ENCODE results near the gene MYO16.
"Not testable (repeated sequence)": the region's sequence is repeated elsewhere in the genome, so short reads cannot be mapped to it uniquely, and the experiment has no call there.

Gene MYO16

DNA sequence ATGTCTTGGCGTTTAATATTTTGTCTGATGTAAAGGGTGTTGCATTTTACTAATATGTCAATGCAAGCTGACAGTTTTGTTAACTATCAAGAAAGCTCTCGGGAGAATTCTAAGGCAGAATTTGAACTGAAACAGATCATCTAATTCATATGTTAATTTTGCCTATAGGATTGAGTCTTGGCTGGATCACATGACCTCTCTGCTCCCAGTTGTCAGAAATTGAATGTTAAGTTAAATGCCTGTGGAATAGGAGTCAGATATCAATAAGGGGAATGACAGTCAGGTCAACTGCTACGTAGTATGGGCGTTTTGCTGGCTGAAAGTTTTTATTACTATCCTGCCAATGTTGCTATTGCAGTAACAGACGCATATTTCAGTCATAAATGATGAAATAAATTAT is 358.5 kb downstream of the MYO16 start:
- ATAC-seq, result no peak

DNA sequence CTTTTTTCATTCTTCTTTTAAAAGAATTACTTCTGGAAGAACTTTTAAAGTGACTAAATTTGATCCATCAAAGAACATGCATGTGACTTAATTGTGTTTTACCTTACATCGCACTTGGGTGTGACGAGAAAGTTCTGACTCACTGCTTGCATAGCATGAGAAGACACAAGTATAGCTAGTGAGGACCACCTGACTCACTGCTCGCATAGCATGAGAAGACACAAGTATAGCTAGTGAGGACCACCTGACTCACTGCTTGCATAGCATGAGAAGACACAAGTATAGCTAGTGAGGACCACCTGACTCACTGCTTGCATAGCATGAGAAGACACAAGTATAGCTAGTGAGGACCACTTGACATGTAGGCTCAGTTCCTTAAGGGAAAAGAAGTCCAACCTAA is 362.0 kb downstream of the MYO16 start:
- ATAC-seq, result not testable (repeated sequence)

DNA sequence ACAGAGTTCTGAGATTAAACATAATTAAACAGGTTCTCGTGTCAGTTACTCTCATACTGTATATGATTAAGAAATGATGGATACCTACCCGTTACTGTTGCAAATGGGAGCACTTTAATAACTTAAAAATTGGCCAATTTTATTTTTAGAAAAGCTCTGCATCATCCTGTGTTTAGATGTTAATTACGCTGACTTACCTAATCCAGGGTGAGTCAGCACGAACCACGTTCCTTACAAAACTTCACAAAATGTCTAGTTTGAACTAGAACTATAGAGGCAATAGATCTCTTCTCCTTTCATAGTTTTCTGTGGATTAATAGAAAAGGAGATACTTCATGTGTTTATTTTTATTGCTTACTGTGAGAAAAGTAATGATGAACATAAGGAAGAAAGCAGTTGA is 363.9 kb downstream of the MYO16 start:
- ATAC-seq, result no peak

DNA sequence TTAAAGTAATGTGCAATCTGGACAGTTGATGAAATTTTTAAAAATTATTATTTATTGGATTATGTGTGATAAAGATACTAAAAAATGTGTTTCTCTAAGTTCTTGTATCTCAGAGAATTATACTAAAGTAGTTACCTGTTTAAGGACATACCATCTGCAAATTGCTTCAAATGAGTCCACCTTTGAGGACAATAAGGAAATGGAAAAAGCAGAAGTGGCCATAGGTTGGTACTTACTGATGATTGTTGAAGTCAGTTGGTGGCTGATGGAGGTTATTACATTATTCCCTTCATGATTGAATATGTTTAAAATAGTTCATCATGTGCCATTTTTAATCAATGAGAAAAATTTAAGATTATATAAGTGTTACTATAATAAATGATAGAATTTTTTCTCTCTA is 367.0 kb downstream of the MYO16 start:
- no peak for ATAC-seq

DNA sequence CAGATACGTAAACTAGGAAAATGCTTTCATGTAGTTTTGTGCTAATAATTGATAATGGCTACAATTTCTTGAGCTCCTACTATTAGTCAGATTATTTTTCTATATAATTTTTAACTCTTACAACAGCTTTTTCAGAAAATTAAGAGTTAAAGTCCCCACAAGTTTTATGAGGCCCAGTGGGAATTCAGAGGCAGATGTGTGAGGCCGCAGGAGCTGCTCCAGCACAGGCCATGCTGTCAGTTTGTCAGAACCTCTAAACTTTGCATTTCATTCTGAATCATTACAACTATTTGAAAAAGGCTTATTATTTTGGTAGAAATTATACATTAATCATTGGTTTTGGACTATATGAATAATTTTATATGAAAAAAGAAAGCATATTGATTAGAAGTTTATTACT is 370.8 kb downstream of the MYO16 start:
- ATAC-seq, result no peak

DNA sequence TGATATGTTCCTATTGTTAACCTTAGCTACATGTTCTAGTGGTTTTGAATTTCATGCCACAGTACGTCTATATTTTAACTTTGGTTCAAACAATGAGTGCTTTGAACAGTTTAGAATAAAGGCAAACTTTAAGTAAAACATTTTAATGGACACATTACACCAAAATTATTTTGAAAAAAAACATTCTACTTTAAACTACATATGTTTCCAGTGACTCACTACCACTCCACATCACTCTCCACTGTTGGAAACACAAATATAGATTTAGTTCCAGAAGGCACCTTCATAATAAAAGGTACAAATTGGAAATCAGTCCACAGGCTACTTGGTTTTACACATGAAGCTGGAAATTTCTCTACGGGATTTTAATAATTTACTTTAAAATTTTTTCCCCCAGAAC is 373.5 kb downstream of the MYO16 start:
- ATAC-seq, result no peak

DNA sequence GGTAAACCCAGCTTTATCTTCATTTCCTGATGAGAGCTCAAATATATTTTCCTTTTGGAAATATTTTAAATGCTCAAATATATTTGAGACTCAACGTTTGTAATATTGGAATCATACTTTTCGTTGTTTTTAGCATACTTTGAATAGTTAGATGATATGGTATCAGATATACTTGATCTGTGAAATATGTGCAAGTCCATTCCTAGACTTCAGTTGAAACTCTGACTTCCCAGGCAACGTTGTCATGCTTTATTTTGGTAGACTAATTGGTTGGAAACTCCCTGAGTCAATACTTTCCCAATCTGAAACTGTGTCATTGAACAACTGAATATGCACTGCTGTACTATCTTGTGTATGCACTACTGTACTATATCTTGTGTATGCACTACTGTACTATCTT is 378.5 kb downstream of the MYO16 start:
- no peak for ATAC-seq

GRCh38 chr13:109009756-109010155 is 380.3 kb downstream of the MYO16 start:
- no peak for ATAC-seq

GRCh38 chr13:109010912-109011311 is 381.5 kb downstream of the MYO16 start:
- no peak for ATAC-seq

GRCh38 chr13:109012115-109012514 is 382.7 kb downstream of the MYO16 start:
- ATAC-seq, result no peak

DNA sequence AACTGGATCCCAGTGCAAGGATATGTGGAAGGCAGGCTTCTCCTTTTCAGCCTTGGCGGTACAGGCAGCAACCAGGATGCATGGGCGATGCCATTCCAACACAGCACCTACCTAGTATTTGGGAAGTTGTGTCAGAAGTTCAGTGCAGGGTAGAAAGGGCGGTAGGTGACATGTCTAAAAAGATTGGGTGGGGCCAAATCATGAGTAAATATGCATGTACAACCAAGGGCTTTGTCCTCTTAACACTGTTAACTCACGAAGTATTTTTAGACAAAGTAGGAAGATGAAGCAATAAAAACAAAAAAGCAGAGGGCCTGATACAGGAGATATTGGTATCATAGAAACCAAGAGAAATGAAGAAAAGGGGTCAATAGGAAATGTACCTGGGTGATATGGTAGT is 392.1 kb downstream of the MYO16 start:
- ATAC-seq, result no peak

DNA sequence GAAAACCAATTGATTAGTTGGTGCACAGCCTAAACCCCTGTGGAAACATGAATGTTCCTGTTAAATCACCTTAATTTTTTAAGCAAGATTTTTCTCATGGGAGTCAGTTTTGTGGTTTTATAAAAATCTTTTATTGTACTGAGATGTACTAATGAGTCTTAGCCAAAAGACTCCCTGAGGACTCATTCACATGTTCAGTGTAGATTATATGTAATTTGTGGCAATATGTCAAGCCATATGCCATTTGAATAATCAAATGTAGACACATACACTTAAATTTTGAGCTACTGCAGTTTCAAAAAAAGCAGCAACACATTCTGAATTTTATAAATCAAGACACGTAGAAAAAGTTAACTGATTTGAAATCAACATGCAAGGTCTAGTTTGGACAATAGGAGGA is 395.2 kb downstream of the MYO16 start:
- no peak for ATAC-seq

- no peak for ATAC-seq
Observed at GRCh38 chr13:109026266-109026665, 396.9 kb downstream of the MYO16 start.

GRCh38 chr13:109028624-109029023 is 399.2 kb downstream of the MYO16 start:
- ATAC-seq, result no peak

GRCh38 chr13:109033090-109033489 is 403.7 kb downstream of the MYO16 start:
- no peak for ATAC-seq

DNA sequence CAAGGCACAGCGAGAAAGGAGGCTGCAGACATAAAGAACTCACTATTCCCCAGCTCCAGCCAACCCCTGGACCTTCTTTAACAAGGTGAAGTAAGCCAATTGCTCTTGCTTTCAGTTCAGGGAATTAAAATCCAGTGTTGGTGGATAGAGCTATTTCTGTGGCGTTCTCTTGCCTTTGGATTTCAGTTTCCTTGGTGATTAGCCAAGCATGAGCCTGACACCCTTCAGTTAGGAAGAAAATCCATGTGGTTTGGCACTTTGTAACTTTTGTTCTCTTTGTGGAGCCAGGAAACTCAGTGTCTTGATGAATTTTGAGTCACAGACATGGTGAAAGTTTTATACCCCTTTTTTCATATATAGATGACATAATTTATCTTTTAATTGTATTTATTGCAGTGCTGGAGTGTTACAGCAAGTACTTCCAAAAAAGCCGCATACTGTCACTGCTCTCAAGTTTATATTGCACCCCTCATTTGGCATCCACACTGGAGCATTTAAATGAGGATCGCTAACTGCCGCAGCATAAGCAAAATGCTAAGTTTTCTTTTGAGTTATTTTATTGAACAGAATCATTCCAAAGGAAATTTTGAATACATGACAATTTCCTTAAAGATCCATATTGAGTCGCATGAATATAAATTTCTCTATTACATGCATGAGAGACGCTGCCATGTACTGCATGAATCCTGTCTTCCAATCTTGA is 406.8 kb downstream of the MYO16 start:
- ATAC-seq, result no peak

DNA sequence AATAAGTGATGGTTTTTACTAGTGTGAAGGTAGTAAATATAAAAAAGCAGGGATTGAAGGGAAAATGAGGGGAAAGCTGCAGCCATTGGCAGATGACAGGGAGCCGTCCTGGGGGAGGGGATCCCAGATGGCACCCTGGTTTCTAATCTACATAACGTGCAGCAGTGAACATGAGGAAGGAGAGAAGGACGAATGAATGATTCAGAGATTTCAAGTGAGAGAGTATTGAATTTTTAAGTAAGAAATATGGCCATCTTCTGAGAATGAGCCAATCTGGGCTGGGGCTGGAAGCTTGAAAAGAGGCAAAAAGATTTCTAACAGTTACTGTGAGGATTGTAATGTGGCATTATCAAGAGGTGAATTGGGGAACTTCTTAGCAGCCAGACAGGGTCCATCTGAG is 414.2 kb downstream of the MYO16 start:
- no peak for ATAC-seq

- no peak for ATAC-seq
Observed at GRCh38 chr13:109055850-109056249, 426.4 kb downstream of the MYO16 start.

DNA sequence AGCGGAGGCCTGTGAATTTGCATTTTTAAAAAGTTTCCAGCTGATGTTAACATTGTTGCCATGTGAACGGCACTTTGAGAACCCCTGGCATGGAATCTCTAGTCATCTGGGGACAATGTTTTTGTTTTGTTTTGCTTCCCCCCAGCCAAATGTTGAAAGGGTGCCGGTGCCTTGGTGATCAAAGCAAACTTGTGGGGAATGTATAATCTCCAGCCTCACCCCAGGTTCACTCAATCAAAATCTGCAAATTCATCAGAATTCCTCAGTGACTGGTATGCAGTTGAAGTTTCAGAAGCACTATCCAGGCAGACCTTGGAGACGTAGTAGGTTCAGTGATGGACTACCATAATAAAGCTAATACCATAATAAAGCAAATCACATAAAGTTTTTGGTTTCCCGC is 428.7 kb downstream of the MYO16 start:
- ATAC-seq, result no peak

GRCh38 chr13:109072505-109072904 is 443.1 kb downstream of the MYO16 start:
- no peak for ATAC-seq

GRCh38 chr13:109074436-109074835 is 445.0 kb downstream of the MYO16 start:
- ATAC-seq, result no peak

DNA sequence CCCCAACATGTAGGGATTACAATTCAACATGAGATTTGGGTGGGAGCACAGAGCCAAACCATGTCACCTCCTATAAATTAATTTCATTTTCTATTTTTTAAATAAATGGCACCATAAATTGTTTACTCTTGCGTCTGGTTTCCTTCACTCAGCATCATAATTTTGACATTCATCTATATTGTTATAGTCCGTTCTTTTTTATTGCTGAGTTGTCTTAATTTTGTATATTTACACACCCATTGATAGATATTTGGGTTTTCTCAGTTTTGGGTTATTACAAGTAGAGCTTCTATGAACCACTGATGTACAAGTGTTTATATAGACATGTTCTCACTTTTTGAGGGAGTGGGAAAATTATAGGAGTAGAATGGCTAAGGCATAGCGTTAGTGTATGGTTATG is 445.4 kb downstream of the MYO16 start:
- ATAC-seq, result no peak

DNA sequence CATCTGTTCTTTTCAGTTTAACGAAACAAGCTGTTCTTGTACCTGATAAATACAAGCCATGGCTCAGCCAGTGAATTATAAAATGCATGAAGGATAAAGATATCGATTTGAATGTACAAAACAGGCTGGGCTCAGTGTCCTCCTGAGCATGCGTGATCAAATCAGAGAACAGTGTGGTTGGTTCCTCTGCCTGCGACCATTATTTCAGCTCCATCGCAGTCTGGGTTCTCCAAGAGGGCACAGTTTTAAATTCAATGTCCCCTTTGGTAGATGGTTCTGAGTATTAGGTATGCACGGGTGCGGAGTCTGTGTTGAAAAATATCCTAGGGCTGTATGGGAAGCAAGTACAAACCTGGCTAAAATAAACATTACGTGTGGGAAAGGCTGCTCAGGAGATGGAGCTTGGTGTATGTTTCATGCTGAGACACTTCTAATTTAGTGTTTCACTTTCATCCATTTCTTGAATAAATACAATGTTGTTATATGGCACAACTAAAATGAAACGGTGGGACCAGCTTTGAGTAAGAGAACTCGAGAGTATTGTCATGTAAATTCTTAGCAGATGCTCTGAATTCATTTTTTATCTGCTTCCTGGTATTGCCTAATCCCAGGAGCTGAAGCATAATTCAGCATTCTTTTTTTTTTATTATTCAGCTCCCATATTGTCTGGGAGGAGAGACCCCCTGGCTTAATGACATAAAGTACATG is 458.7 kb downstream of the MYO16 start:
- no peak for ATAC-seq

DNA sequence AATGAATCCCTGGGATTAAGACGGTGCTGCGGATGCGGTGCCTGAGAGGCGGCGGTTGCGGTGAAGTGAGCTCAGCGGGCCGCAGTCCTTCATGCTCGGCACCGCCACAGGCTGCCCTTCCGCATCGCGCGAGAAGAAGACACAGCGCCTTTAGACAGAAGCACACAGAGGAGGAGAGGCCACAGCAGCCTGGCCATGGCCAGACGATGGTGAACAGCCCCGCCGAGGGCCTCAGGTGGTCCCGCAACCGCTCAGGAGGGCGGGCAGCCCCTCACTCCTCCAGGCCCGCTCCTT is 459.2 kb downstream of the MYO16 start:
- ATAC-seq, result no peak

DNA sequence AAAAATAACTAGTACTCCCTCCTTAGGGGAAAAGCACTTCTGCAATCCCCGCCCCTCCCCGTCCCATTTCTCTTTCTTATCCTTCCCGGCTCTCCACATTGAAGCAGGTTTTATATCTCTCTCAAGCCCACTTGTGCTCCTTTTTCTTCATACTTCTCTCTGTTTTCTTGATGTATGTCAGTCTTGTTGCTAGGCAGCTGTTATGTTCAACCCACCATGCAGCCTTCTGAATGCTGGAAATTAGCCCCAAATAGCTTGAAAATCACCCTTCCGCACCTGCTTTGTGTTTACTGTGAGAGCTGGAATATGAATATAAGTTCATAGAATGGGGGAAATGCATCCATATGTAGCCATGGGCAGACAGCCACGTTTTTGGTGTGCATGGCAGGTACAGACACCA is 461.4 kb downstream of the MYO16 start:
- ATAC-seq, result no peak

Measured in activated CD4-positive, CD25-positive, alpha-beta regulatory T cell treated with anti-CD3 and anti-CD28 coated beads, Interleukin-2, amount 50 U/mL, for 24 hours (primary cell).